Stimulated activated CD8-positive, alpha-beta memory T cell treated with anti-CD3 and anti-CD28 coated beads, Interleukin-7, amount 100 ng/mL, for 4 hours (primary cell): ENCODE data around the gene UMOD.

Experiments
- DNase-seq, 2 donors: peaks; one replicate each; pipeline ENCODE4 v3.0.0-alpha.2; 2020; ENCODE audit warnings: low read depth in 2 of 2

Gene UMOD

GRCh38 chr16:20301840-20302239, 50.7 kb downstream of the UMOD start:
- no peak for DNase-seq

DNA sequence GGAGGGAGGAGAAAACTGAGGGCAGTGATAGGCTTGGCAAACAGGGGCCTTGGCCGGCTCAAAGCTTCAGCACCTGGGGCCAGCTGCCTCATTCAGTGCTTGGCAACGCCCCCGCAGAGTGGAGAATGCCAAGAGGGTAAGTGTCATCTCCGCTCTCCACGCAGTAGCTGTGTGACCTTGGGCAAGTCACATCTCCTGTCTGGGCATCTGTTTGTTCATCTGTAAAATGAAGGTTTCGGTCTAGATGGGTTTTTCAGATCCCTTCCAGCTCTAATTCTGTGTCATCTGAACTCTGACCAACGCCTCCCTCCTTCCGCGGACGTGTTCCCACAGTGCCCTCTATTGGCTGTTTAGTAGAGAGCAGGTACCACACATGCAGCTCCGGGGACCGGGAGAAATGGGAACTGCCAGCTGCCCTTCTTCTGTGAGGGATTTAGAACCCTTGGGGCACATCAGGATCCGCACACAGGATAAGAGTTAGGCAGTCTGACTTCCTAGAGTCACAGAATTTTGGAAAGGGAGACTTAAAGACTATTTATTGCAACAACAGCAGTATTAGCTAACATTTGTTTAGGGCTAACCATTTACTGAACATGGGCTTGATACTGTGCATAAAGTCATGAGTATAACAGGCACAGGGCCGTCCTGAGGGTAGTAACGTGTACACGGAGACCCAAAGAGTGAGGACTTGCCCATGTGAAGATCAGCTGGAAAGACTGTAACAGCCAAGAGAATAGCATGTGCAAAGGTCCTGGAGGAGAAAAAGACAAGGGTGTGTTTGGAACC, 52.0 kb downstream of the UMOD start:
- no peak for DNase-seq

- DNase-seq = no peak
These were observed 54.1 kb downstream of the UMOD start for GRCh38 chr16:20298452-20298851.

GRCh38 chr16:20291208-20292206, 61.0 kb downstream of the UMOD start:
- DNase-seq = no peak

DNA sequence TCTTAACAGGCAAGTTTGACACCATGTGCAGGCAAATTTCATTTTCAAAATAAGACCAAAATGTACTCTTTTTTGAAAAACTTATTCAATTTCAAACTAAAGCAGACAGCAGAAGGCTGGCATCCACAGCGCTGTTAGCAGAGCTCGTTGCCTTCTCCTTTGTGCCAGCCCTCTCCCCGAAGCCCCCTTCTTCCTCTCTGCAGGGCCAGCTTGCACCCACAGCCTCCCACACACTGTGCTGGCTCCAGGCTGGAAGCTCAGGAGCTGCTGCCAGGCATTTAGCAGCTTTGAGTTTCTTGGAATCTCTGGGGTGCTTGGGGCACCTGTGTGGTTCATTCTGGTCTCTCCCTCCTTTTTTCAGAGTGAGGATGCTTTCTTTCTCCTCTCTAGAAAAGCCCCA, 62.9 kb downstream of the UMOD start:
- no peak for DNase-seq

DNA sequence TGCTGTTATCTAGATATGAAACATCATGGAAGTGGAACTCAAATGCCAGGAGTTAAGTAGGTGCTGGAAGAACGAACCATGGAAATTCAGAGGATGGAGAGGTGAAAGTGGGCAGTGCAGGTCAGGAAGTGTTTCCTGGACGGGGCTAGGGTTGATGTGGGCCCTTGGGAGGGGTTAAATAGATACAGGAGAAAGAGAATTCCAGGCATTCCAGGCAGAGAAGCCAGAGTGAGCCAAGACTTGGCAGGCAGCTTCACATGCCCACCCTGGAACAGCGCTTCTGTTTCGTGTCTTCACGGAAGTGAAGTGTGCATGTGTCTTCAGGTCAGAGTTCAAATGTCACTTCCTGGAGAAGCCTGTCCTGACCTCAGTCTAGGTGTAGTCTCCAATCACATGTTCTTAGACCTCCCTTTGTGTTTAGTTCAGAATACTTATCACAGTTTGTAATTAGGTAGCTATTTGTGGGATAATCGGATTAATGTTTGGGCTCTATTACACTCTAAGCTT, 66.5 kb downstream of the UMOD start:
- DNase-seq = no peak
